Measurements from ENCODE around the gene FAM89B. TPM values are rescaled to one million over a fixed set of nuclear protein-coding genes. Genes with fewer than 3 reads are reported as not detected.

FAM89B gene
- total and polyA plus RNA-seq, 3 donors from 2014 or later, result 25.8 to 63.2 (median 59.9) TPM

DNA sequence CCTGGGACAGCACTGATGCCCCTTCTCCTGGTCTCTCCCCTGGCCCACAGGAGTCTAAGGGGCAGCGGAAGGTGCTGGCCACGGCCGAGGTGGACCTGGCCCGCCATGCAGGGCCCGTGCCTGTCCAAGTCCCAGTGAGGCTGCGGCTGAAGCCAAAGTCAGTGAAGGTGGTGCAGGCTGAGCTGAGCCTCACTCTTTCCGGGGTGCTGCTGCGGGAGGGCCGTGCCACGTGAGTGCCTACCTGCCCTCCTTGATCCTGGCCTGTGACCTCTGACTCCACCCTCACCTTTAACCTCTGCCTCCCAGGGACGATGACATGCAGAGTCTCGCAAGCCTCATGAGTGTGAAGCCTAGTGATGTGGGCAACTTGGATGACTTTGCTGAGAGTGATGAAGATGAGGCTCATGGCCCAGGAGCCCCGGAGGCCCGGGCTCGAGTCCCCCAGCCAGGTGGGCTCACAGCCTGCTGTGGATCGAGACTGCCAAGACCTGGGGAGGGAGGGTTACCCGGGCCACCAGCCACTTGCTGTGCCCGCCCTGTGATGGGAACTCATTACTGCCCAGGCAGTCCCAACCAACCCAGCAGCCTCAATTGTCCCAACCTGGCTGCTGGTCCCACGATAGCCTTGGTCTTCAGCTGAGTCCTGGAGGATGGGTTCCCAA lies 7.8 kb downstream of the FAM89B start:
- Histone ChIP-seq H3K27me3 (no peaks in the 10 kb centered on the region), H3K27ac (no peak overlapping the region), H3K36me3 (ENCODE audit: low read depth, missing control alignments) (no peaks in the 10 kb centered on the region), H3K4me3 (no peak overlapping the region), H3K4me1 (peaks cover 22% of the 10 kb centered on the region), H3K9me3 (no peaks in the 10 kb centered on the region)
- DNase-seq, result no peak
- 94 to 98% methylated on average over 6 to 19 of the region's 19 CpGs for WGBS, 2 donors
- intact Hi-C loops (cut with DNase I; ENCODE audit: low total_unique reads), result no loop called here
- no peak for TF ChIP-seq CTCF (IDR thresholded peaks at IDR 0.05)
- TF ChIP-seq POLR2A (IDR thresholded peaks at IDR 0.05), result no peak

- H3K27ac ChIP-seq, result no peak overlapping the region
- peaks cover 17% of the 10 kb centered on the region for H3K4me1 ChIP-seq
- intact Hi-C loops (cut with DNase I; ENCODE audit: low total_unique reads), result no loop called here
- 94 to 95% methylated on average over 8 of the region's 8 CpGs for WGBS, 2 donors
- no peaks in the 10 kb centered on the region for H3K36me3 ChIP-seq (ENCODE audit: low read depth, missing control alignments)
- DNase-seq, result no peak
- TF ChIP-seq CTCF (IDR thresholded peaks at IDR 0.05) (no peak), POLR2A (IDR thresholded peaks at IDR 0.05) (no peak)
- H3K9me3 ChIP-seq, result no peaks in the 10 kb centered on the region
- no peak overlapping the region for H3K4me3 ChIP-seq
- no peaks in the 10 kb centered on the region for H3K27me3 ChIP-seq
Measured at GRCh38 chr11:65580756-65581155, 8.4 kb downstream of the FAM89B start.

- H3K36me3 ChIP-seq (ENCODE audit: low read depth, missing control alignments), result no peaks in the 10 kb centered on the region
- intact Hi-C loops (cut with DNase I; ENCODE audit: low total_unique reads), result no loop called here
- peaks cover 11% of the 10 kb centered on the region for H3K4me1 ChIP-seq
Measured at GRCh38 chr11:65581928-65582327, 9.6 kb downstream of the FAM89B start.

GRCh38 chr11:65583589-65583988 lies 11.3 kb downstream of the FAM89B start:
- Histone ChIP-seq H3K4me3 (no peak overlapping the region), H3K27me3 (no peaks in the 10 kb centered on the region), H3K4me1 (peaks cover 11% of the 10 kb centered on the region), H3K36me3 (ENCODE audit: low read depth, missing control alignments) (no peaks in the 10 kb centered on the region), H3K27ac (no peak overlapping the region), H3K9me3 (no peaks in the 10 kb centered on the region)
- DNase-seq, result no peak
- no peak for TF ChIP-seq POLR2A (IDR thresholded peaks at IDR 0.05)
- no peak for TF ChIP-seq CTCF (IDR thresholded peaks at IDR 0.05)
- intact Hi-C loops (cut with DNase I; ENCODE audit: low total_unique reads), result no loop called here
- WGBS, 2 donors, result 76 to 84% methylated on average over 5 to 10 of the region's 10 CpGs

More at GRCh38 chr11:65581928-65582327, 9.6 kb downstream of the FAM89B start:
- no peak for DNase-seq
- H3K27me3 ChIP-seq, result no peaks in the 10 kb centered on the region
- TF ChIP-seq CTCF (IDR thresholded peaks at IDR 0.05) (no peak), POLR2A (IDR thresholded peaks at IDR 0.05) (no peak)
- H3K27ac ChIP-seq, result no peak overlapping the region
- WGBS, 2 donors, result 86 to 90% methylated on average over 3 of the region's 3 CpGs
- H3K4me3 ChIP-seq, result no peak overlapping the region
- no peaks in the 10 kb centered on the region for H3K9me3 ChIP-seq

DNA sequence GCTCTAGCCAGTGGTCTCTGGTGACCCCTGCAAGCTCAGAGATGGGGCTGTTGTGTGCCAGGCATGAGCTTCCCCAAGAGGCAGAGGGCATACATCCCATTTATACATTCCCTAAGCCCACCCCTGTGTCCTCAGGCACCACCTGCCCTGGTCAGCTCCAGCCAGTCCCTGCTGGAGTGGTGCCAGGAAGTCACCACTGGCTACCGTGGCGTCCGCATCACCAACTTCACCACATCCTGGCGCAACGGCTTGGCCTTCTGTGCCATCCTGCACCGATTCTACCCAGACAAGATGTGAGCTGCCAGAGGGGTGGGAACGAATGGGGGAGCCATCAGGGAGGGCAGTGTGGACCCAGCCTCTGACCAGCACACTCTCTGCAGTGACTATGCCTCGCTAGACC lies 11.8 kb downstream of the FAM89B start:
- H3K36me3 ChIP-seq (ENCODE audit: low read depth, missing control alignments), result no peaks in the 10 kb centered on the region
- no peaks in the 10 kb centered on the region for H3K9me3 ChIP-seq
- no peak for DNase-seq
- no peak overlapping the region for H3K4me3 ChIP-seq
- no peak overlapping the region for H3K27ac ChIP-seq
- intact Hi-C loops (cut with DNase I; ENCODE audit: low total_unique reads), result no loop called here
- 83 to 100% methylated on average over 3 to 8 of the region's 8 CpGs for WGBS, 2 donors
- TF ChIP-seq POLR2A (IDR thresholded peaks at IDR 0.05) (no peak), CTCF (IDR thresholded peaks at IDR 0.05) (no peak)
- peaks cover 11% of the 10 kb centered on the region for H3K4me1 ChIP-seq
- no peaks in the 10 kb centered on the region for H3K27me3 ChIP-seq
